Measurements from ENCODE around the gene SCYL3.

- TF ChIP-seq, protein P1, sequence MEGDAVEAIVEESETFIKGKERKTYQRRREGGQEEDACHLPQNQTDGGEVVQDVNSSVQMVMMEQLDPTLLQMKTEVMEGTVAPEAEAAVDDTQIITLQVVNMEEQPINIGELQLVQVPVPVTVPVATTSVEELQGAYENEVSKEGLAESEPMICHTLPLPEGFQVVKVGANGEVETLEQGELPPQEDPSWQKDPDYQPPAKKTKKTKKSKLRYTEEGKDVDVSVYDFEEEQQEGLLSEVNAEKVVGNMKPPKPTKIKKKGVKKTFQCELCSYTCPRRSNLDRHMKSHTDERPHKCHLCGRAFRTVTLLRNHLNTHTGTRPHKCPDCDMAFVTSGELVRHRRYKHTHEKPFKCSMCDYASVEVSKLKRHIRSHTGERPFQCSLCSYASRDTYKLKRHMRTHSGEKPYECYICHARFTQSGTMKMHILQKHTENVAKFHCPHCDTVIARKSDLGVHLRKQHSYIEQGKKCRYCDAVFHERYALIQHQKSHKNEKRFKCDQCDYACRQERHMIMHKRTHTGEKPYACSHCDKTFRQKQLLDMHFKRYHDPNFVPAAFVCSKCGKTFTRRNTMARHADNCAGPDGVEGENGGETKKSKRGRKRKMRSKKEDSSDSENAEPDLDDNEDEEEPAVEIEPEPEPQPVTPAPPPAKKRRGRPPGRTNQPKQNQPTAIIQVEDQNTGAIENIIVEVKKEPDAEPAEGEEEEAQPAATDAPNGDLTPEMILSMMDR (IDR thresholded peaks at IDR 0.05 in 8 of 11, conservative IDR thresholded peaks at IDR 0.05 in 3 of 11): no peak
- no peak for TF ChIP-seq POLR2A (IDR thresholded peaks at IDR 0.05)
Measured at GRCh38 chr1:169838942-169839341, 54.8 kb downstream of the SCYL3 start.
